ENCODE data around the gene HIVEP2. TPM values are rescaled to one million over a fixed set of nuclear protein-coding genes. Genes with fewer than 3 reads are reported as not detected.

Gene HIVEP2
- polyA plus RNA-seq, 3 donors, result 10.9 to 13.4 (median 12.6) TPM

- no peak for DNase-seq
These were observed 242.2 kb downstream of the HIVEP2 start for GRCh38 chr6:142702501-142703460.

Other genes starting within 250 kb of the HIVEP2 start
- gene AIG1, start 115.7 kb upstream of the HIVEP2 start, polyA plus RNA-seq (ENCODE audit: insufficient read length in 3 of 3), result 100 to 1,000 TPM in 2 of 3 donors, 10 to 100 TPM in 1; 96.3 to 119 (median 108) TPM

Data from renal pelvis (tissue), 4 donors.